ENCODE measurements around the gene BRD8. TPM values are rescaled to one million over a fixed set of nuclear protein-coding genes. Genes with fewer than 3 reads are reported as not detected.

The BRD8 gene
- total RNA-seq, 3 donors from 2014 or later = 42.6 to 58.5 (median 57.3) TPM

DNA sequence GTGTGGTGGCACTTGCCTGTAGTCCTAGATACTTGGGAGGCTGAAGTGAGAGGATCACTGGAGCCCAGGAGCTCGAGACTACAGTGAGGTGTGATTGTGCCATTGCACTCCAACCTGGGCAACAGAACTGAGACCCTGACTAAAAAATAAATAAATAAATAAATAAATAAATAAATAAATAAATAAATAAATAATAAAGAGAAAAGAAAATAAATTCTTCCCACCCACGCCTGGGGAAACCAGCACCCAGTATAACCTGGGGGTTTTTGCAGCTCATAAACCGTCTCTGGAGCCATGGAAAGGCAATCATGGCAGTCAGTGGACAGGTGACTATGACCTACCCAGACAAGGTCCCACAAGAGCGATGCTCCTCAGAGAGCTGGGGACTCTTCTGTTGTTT, 86.7 kb downstream of the BRD8 start:
- DNase-seq = no peak
- Histone ChIP-seq H3K4me3 (no peak overlapping the region), H3K4me1 (ENCODE audit: low read depth) (no peaks in the 10 kb centered on the region), H3K36me3 (ENCODE audit: low read depth) (no peaks in the 10 kb centered on the region), H3K9me3 (no peaks in the 10 kb centered on the region)
- intact Hi-C loops (cut with DNase I, micrococcal nuclease) = no loop called here
- no peak for ATAC-seq
- TF ChIP-seq, protein P1, sequence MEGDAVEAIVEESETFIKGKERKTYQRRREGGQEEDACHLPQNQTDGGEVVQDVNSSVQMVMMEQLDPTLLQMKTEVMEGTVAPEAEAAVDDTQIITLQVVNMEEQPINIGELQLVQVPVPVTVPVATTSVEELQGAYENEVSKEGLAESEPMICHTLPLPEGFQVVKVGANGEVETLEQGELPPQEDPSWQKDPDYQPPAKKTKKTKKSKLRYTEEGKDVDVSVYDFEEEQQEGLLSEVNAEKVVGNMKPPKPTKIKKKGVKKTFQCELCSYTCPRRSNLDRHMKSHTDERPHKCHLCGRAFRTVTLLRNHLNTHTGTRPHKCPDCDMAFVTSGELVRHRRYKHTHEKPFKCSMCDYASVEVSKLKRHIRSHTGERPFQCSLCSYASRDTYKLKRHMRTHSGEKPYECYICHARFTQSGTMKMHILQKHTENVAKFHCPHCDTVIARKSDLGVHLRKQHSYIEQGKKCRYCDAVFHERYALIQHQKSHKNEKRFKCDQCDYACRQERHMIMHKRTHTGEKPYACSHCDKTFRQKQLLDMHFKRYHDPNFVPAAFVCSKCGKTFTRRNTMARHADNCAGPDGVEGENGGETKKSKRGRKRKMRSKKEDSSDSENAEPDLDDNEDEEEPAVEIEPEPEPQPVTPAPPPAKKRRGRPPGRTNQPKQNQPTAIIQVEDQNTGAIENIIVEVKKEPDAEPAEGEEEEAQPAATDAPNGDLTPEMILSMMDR (IDR thresholded peaks at IDR 0.05) = no peak

Other genes starting within 250 kb of the BRD8 start
- gene FAM13B, start 145.6 kb downstream of the BRD8 start, total RNA-seq = 10 to 100 TPM; 25.5 to 58.4 (median 25.8) TPM
- not detected for gene WNT8A, start 94.6 kb downstream of the BRD8 start, total RNA-seq
- 1 to 10 TPM in 2 of 3 donors, not detected in 1; 1.6 to 4.3 TPM for gene NME5, start 39.2 kb downstream of the BRD8 start, total RNA-seq
- gene KIF20A, start 482 bp upstream of the BRD8 start, total RNA-seq = 10 to 100 TPM in 1 of 3 donors, 1 to 10 TPM in 2; 1.4 to 12.9 (median 2.8) TPM
- 10 to 100 TPM; 19.3 to 22.2 (median 21.9) TPM for gene CDC23, start 34.7 kb upstream of the BRD8 start, total RNA-seq
- gene GFRA3, start 96.0 kb upstream of the BRD8 start, total RNA-seq = 1 to 10 TPM in 2 of 3 donors, under 1 TPM in 1; 0.77 to 2.4 (median 1.1) TPM
- gene CDC25C, start 153.2 kb upstream of the BRD8 start, total RNA-seq = 1 to 10 TPM in 2 of 3 donors, under 1 TPM in 1; 0.79 to 4.1 (median 1.3) TPM
- 10 to 100 TPM; 14.4 to 33.5 (median 14.5) TPM for gene FAM53C, start 159.6 kb upstream of the BRD8 start, total RNA-seq
- 10 to 100 TPM; 56.6 to 84.3 (median 71.7) TPM for gene KDM3B, start 174.1 kb upstream of the BRD8 start, total RNA-seq